Pulmonary artery endothelial cell (primary cell): ENCODE results near the gene ZIM2. TPM values are rescaled to one million over a fixed set of nuclear protein-coding genes. Genes with fewer than 3 reads are reported as not detected.
"Not testable (repeated sequence)": the region's sequence is repeated elsewhere in the genome, so short reads cannot be mapped to it uniquely, and the experiment has no call there.

Experiments
- DNase-seq: peaks from one replicate; pipeline ENCODE4 v3.0.0-alpha.2; 2011; ENCODE audit warnings: low read depth, low spot score
- total RNA-seq: library from RNA; depleted of rRNA; stranded (reverse); fragments of >200 nt; gene quantifications from 2 replicates; pipeline ENCODE4 v1.2.3, GENCODE V29; 2014

ZIM2 gene
- 0.46 TPM in 1 of 2 replicates, not detected in the other for total RNA-seq

DNA sequence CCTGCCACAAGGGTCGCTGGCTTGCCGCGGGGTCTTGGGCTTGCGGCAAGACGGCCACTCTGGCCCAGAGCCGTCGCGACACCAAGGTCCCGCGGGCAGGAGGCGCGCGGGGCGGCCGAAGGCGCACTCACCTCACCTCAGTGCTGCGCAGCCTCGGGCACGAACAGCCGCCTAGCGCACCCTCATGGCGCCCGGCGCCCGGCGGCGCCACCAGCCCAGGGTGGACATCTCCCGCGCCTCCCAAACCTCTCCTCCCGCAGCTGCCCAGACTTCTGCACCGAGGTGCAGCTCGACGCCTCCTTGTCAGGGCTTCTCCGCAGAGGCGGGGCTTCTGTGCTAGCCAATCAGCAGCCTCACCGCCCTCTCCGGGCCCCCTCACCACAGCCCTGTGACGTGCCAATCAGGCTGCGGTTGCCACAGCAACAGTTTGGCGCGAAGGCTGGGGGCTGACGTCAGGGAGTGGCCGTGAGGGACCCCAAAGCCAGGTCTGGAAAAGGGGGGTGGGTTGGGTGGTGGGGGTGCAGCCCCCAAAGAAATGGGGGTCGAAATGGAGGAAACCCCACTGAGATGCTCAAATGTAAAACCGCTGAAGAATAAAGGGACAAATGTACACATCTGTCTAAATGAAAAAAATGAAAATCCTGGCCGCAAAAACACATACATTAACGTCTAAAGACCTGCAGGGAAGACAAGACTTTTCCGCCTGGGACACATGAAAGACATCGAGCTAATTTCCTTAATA, at the start of gene ZIM2, which contains the start of gene PEG3:
Gene ZIM2 (minus strand): TSS at position 276 of the 742 bp plus-strand sequence. CDS start 16,449 bp downstream, outside the sequence.
Gene PEG3 (minus strand): TSS at position 276 of the 742 bp plus-strand sequence. CDS start 16,071 bp downstream, outside the sequence.
- no peak for DNase-seq

DNA sequence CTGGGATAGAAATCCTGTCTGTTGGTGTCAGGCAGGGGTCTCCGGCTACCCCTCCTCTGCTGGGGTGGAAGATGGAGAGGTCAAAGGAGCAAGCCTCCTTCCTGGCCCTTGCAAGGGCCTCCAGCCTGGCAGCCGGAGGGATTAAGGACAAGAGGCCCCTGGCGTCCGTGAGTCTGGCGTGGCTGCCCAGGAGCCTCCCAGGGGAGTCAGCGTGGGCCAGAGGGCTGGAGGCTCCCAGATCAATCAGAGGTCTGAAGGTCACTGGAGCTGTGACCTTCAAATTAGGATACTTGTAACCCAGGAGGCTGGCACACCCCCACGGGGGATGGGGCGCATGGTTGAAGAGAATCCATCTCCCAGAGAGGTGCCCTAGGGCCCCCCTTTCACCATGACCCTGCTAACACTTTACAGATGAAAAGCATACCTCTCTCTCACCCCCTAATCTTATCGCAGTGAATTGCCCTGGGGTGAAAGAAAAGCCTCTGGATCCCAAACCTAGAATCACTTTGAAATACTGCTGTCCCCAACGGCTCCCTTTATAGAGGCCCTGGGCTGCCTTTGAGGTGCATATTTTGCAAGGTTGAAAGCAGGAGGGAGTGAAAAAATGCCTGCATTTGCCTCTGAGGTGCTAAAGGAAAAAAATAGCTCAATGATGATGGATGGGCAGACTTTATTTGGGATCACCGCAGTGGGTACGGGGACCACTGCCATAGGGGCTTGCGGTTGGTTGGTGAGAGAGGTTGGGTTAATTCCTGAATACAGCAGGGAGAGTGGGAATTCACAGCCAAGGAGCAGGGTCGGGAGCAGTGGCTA, 44.9 kb upstream of the ZIM2 start:
- DNase-seq = no peak

DNA sequence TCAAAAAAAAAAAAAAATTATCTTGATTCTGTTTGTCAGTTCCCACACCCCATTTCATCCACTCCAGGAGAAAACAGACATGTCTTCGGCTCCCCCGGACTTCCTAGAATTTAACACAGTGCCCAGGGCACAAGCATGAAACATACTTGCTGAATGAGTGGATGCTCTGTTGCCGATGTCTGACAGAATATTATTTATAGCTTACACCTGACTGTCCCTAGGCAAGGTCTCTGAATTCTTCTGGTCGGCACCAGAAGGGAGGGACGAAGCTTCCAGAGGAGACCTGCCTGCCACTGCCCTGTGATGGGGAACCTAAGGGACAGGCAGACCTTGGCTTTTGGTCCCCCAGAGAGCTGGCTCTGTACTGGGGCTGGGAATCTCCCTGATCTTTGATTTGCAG, 43.9 kb upstream of the ZIM2 start:
- DNase-seq = no peak

DNA sequence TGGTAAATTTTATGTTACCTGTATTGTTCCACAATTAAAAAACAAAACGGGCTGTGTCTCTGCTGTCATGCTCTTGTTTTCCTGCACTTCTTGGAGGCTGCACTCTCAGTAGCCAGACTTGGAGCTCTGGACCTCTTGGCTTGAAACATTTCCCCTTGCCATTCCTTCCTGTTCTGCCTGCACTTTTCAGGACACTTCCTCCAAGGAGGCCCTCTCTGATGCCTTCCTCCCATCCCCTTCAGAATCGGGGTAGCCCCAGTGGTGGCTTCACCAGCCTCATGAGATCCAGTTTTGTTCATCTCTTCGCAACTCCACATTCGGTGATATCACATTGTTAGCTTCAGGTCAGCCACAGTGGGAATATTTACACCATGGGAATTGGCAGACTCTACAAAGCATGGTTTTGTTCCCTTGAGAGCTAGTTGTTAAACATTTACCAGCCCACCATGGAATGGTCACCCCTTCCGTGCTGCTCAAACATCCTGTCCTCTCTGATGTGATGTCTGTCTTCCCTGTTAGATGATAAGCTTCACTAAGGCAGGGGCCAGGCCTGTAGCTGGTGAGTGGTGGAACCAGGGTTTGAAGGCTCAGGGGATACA, 40.2 kb upstream of the ZIM2 start:
- DNase-seq = no peak

DNA sequence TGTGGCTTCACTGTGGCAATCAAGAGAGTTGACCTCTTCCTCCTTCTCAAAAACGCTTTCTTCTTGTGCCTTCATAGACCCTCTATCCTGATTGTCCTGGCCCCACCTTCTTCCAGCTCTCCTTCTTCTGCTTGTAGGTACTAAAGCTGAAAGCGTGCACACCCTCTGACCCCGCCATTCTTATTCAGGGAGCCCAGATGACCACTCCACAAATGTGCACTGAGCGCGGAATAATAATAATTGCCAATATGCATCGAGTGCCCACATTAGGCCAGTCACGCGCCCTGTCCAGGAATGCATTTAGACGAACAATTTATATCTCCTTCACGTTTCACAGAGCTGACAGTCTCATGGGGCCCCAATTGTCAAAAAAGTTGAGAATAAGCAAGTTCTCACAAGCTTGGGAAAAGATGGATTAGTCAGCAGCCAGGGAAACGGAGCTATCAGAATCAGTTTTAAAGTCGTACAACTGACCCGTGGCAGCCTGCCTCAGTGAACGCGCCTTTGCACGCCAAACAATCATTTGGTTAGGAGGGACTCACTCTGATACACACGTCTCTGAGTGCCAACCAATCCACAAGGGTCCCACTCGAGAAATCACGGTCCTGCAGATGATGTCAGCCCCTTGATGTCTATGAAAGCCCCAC, 36.7 kb upstream of the ZIM2 start:
- no peak for DNase-seq

DNA sequence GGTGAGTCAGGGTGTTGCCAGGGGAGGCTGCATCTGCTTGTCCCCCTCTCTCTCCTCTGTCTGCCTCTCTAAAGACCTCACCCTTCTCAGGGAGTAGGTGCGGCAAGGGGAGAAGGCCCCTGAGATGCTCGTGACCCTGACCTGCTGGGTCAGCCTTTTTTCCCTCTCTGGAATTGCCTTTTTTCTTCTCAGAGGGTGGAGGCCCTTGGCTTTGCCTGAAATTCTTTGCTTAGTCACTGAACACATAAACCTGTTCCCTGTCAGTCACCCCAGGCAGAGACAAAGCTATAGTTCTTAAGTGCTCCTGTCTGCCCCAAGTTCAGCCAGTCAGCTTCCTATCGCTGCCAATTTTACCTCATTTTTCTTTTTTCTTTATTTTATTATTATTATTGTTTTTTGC, 35.2 kb upstream of the ZIM2 start:
- DNase-seq = no peak

DNA sequence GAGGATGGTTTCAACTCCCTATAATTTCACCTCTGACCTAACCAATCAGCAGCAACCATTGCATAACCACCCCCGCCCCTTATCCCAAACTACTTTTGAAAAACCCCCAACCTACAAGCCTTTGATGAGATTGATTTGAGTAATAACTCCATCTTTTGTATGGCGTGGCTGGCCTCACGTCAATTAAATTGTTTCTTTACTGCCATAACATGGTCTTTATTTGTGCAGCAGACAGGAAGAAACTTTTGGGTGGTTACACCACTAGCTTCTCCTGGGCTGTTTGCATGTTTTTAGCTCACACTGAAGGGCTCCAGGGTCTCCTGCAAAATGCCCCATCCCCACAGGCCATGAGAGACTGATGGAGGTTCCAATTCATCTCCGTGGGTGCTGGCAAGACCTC, 34.0 kb upstream of the ZIM2 start:
- DNase-seq = no peak

DNA sequence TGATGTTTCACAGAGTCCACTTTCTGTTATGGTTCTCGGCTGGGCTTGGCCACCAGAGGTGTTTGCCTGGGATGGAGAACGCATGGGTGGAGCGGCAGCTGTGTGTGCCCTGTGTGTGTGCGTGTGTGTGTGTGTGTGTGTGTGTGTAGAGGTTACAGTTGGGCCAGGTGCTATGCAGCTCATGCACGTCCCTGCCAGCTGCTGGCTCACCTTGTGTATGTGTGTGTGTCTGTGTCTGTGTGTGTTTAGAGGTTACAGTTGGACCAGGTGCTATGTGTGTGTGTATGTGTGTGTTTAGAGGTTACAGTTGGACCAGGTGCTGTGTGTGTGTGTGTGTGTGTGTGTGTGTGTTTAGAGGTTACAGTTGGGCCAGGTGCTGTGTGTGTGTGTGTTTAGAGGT, 33.0 kb upstream of the ZIM2 start:
- no peak for DNase-seq

DNA sequence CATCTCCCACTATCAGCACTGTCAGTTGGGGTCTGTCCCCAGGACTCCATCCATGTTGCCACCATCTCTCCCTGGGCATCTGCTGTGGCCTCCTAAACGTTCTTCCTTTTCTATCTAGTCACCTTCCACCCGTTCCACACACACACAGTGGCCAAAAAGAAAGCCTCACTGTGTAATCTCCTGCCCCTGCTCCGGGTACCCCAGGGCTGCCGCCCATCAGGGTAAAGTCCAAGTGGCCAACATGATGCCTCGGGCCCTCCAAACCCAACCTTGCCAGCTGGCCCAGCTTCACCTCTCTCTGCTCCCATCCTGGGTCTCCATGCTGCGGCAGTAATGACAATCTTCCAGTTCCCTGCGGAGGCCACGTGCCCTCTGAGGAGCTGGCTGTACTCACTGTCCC, 29.4 kb upstream of the ZIM2 start:
- DNase-seq = no peak

DNA sequence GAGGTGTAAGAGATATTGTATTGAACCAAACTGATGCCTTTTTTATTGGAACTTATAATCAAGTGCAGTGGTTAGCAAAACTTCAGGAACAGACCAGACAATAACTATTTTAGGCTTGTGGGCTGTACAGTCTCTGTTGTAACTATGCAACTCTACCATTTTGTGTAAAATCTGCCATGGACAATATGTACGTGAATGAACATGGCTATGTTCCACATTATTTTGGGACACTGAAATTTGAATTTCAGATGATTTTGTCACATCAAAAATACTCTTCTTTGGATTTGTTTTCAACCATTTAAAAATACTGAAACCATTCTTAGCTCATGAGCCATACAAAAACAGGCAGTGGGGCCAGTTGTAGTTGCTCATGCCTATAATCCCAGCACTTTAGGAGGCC, 27.9 kb upstream of the ZIM2 start:
- no peak for DNase-seq

DNA sequence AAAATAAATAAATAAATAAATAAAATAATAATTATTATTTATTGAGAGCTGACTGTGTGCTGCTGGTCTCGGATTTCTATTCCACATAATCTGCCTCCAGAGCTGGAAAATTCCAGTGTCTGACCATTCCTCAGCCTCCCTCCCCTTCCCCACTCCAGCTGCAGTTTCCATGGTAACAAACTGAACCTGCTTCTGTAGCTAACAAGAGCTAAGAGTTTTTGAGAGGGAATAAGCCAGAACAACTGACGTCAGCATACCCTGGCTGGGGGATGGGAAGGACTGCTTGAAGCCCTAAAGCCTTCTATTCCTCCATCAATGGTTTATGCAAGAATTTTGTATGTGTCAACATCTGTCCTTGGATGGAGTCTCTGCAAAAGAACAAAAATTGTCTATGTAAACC, 26.0 kb upstream of the ZIM2 start:
- DNase-seq = no peak

DNA sequence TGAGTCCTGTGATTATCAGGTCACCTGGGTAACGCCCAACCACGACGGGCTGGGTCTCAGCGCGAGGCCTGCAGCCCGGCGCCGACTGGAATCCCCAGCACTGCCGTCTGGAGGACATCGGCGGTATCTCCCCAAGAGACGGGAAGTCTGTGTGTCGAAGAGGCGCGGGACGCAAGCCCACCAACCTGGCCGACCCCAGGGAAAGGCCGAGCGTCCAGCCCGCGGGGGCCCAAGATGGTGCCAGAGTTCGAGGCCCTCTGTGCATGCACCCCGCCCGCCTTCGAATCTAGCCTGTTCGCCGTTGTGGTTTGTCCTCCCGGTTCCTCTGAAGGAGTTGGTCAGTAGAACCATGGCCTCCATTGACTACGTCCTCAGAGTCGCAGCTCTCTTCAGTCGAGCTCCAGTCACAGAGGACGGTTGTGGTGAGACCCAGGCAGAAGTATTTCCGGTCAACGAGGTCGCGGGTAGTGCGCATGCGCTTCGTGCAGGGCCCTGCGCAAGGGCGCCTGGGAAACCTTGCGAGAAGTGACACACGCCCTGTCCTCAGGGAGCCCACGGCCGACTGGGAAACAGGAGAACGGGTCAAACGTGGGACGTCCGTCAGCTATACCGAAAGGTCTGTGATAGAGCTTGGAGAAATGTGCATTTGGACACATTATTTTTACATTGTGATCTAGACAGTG, 24.1 kb upstream of the ZIM2 start:
- DNase-seq = no peak

DNA sequence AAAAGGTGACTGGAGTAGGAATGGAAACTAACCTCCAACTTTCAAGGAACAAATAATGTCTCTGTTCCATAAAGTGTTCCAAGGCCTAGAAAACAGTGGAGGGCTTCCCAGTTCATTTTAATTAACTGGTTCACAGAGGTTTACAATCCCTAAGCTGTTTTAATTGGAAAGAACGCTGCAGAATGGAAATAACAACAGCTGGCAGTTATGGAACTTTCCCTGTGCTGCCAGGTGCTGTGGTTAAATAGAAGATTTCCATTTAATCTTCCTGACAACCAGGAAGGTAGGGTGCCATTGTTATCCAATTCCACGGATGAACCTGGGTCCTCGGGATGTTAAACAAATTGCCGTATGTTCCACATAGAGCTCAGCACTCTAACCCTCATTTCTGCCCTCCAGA, 22.2 kb upstream of the ZIM2 start:
- DNase-seq = no peak

DNA sequence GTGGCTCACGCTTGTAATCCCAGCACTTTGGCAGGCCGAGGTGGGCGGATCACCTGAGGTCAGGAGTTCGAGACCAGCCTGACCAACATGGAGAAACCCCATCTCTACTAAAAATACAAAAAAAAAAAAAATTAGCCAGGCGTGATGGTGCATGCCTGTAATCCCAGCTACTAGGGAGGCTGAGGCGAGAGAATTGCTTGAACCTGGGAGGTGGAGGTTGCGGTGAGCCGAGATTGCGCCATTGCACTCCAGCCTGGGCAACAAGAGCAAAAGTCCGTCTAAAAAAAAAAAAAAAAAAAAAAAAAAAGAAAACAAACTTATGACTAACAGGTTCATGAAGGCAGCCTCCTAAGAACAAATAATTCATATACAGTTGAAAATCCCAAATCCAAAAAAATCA, 19.9 kb upstream of the ZIM2 start:
- not testable (repeated sequence) for DNase-seq

DNA sequence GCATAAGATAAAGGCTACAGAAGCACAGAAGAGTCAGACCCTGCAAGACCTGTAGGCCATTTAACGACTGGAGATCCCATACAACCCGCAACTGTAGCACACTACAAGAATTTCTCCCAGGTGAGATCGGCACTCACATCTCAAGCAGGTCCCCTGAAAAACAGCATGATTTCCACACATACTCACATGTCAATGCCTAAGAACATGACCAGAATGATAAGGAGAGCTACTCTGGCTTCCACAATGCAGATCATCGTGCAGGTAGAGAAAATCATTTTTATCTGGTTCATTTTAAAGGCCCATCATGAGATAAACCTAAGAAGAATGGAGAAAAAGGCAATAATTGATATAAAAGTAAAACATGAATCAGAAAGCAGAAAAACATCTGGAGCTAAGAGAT, 17.5 kb upstream of the ZIM2 start:
- no peak for DNase-seq

DNA sequence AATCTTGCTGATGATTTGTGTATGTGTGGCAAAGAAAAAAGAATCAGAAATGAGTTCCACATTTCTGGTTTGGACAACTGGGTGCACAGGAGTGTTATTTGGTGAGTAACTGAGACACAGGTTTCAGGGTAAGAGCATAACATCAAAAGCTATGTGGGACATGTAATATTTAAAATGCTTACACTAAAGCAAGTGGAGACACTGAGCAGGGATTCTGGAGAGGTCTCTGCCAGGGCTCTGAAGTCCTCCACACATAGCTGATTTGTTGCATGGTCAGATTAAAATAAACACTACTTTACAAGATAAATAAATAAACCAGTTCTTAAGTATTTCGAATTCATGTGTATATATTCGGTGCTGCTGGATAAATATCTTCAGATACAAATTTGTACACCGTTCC, 16.3 kb upstream of the ZIM2 start:
- no peak for DNase-seq

DNA sequence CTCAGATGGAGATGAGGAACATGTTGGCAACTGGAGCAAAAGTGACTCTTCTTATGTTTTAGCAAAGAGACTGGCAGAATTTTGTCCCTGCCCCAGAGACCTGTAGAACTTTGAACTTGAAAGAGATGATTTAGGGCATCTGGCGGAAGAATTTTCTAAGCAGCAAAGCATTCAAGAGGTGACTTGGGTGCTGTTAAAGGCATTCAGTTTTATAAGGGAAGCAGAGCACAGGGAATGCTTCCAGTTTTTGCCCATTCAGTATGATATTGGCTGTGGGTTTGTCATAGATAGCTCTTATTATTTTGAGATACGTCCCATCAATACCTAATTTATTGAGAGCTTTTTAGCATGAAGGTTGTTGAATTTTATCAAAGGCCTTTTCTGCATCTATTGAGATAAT, 11.8 kb upstream of the ZIM2 start:
- DNase-seq = not testable (repeated sequence)

DNA sequence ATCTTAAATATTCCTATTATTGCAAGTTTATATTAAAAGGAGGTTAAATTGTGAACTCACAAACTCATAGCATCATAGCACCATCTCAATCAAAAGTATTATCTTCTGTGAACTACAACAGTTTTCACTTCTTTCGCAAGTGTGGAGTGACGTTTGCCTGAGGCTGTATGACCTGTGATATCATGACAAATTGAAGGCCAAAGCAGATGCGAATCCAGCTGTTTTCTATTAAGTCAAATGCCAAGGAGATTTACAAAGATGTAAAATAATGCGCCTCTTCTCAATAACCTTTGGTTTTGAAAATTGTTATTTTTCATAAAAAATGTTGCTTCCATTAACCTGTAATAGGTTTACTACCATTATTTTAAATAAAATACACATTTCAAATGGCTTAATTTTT, 7.6 kb upstream of the ZIM2 start:
- no peak for DNase-seq

DNA sequence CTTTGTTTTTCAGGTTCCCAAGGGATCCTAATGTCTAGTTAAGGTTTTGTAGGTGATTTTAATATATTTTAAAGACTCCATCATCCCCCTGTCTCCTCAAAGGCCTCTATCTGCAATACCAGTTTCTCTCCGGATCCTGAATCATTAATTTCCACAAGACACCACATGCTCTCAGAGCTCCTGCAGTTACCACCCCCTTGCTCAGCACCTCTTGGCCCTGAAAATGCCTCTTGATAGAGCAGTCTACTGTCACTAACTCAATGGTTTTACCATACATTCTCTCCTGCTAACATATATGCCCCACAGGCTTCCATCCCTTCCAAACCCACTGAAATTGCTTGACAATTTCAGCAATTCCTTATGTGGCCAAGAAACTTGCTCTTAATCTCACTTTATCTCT, 1.9 kb upstream of the ZIM2 start:
- no peak for DNase-seq

DNA sequence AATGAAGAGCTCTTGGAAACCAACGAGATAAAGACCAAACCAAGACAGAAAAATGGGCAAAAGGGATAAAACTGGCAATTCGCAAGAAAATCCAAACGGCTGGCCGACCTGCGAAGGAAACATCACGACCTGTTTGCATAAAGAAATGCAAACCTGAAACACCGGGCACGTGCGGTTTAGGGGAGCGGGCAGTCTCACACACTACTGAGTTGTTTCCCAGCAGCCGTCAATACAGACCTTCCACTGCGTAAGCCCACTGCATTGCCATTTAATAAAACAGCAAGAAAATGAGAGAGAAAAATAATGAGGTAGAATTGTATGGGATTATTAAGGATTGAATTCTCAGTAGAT, 642 bp upstream of the ZIM2 start:
- DNase-seq = no peak
